Fibroblast of skin of scalp (primary cell): ENCODE results near the gene ASAP2.

ENCODE experiments used
- DNase-seq: peaks from one replicate; pipeline ENCODE4 v3.0.0-alpha.2; 2013

ASAP2 gene

GRCh38 chr2:9232166-9232479 is 25.5 kb downstream of the ASAP2 start:
- DNase-seq = no peak

GRCh38 chr2:9232886-9233285 is 26.3 kb downstream of the ASAP2 start:
- DNase-seq = no peak

GRCh38 chr2:9234680-9235146 is 28.1 kb downstream of the ASAP2 start:
- DNase-seq = peak; percentile 70

GRCh38 chr2:9235147-9236044 is 28.8 kb downstream of the ASAP2 start:
- peak; percentile 37 for DNase-seq

GRCh38 chr2:9236045-9236344 is 29.4 kb downstream of the ASAP2 start:
- DNase-seq = no peak

- no peak for DNase-seq
Measured at GRCh38 chr2:9236867-9237266, 30.3 kb downstream of the ASAP2 start.

- no peak for DNase-seq
Measured at GRCh38 chr2:9237831-9238230, 31.2 kb downstream of the ASAP2 start.

GRCh38 chr2:9238591-9239326 is 32.1 kb downstream of the ASAP2 start:
- peak; percentile 34 for DNase-seq

GRCh38 chr2:9239616-9240015 is 33.0 kb downstream of the ASAP2 start:
- DNase-seq = no peak

- DNase-seq = no peak
Measured at GRCh38 chr2:9240745-9241144, 34.1 kb downstream of the ASAP2 start.

- DNase-seq = no peak
Measured at GRCh38 chr2:9241233-9241632, 34.6 kb downstream of the ASAP2 start.

GRCh38 chr2:9243357-9243756 is 36.7 kb downstream of the ASAP2 start:
- DNase-seq = no peak

- no peak for DNase-seq
Measured at GRCh38 chr2:9244985-9245544, 38.5 kb downstream of the ASAP2 start.

- DNase-seq = no peak
Measured at GRCh38 chr2:9247177-9247576, 40.6 kb downstream of the ASAP2 start.

- DNase-seq = no peak
Measured at GRCh38 chr2:9247786-9248185, 41.2 kb downstream of the ASAP2 start.

GRCh38 chr2:9248363-9248762 is 41.8 kb downstream of the ASAP2 start:
- DNase-seq = no peak

- peak; percentile 59 for DNase-seq
Measured at GRCh38 chr2:9249020-9249800, 42.6 kb downstream of the ASAP2 start.

- peak; percentile 71 for DNase-seq
Measured at GRCh38 chr2:9250091-9250490, 43.5 kb downstream of the ASAP2 start.

- DNase-seq = no peak
Measured at GRCh38 chr2:9250498-9251153, 44.0 kb downstream of the ASAP2 start.

- peak; percentile 87 for DNase-seq
Measured at GRCh38 chr2:9251154-9252001, 44.8 kb downstream of the ASAP2 start.

- DNase-seq = no peak
Measured at GRCh38 chr2:9252002-9252357, 45.4 kb downstream of the ASAP2 start.

- no peak for DNase-seq
Measured at GRCh38 chr2:9255416-9255815, 48.8 kb downstream of the ASAP2 start.
